ENCODE data around the gene ZNF581.

The ZNF581 gene

DNA sequence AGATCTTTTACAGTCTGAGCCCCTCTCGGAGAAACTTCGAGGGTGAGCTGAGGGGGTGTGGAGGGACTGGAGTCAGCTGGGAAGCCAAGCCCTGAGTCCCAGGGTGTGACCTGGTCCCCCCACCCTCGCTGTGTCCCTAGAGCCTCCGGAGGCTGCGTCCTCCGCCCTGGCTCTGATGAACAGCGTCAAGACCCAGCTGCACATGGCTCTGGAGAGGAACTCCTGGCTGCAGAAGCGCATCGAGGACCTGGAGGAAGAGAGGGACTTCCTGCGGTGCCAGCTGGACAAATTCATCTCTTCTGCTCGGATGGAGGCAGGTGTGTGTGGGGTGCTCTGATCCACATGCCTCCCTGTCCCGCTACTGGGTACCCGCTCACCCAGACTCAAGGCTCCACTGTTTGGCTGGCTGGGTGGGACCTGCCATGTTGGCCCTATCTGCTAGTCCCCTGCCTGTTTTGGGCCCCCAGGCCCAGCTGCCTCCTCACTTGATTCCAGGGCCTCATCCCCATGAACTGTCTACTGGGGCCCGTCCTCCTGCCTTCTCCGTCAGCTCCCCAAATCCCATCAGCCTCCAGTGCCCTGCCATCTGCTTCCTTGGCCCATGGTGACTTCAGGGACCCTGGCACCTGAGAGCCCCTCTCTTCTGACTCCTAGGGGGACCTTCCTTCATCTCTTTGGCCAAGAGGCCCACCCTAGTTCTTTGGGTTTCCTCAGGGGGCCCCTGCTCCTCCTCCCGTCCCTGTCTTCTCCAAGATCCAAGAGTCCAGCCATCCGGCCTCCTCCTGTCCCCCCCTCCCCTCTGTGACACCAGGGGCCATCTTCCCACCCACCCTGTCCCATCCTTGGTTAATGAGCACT is 6.0 kb downstream of the ZNF581 start:
- Histone ChIP-seq H3K4me3 (ENCODE audit: low read length) (peak overlapping the region; percentile 82), H3K9ac (ENCODE audit: low read length) (no peak overlapping the region), H3K27me3 (ENCODE audit: control insufficient read depth, insufficient read depth, low read length) (no peaks in the 10 kb centered on the region), H3K4me1 (ENCODE audit: control insufficient read depth, insufficient read depth, low read length) (peaks cover 14% of the 10 kb centered on the region), H3K36me3 (ENCODE audit: control insufficient read depth, insufficient read depth, low read length) (no peaks in the 10 kb centered on the region), H3K27ac (ENCODE audit: low read depth, low read length) (peak overlapping the region; percentile 79)

DNA sequence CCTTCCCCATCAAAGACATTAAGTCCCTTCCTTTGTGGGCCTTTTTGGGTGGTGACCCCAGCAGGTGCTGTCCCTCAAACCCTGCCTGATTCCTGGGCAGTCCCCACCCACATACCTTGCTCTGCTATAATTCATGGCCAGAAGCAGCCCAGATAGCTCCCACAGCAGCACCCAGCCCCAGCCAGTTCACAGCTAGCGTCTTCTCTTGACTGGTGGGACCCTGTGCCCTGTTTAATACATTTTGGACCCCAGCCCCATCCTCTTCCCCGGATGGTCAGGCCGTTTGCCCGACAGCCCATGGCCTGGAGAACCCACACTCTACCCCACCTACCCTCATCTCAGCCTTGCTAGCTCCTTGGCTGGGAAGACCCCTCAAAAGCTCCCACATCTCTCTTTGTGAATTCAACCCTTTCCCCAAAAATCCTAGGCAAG is 6.7 kb downstream of the ZNF581 start:
- Histone ChIP-seq H3K27ac (ENCODE audit: low read depth, low read length) (no peak overlapping the region), H3K27me3 (ENCODE audit: control insufficient read depth, insufficient read depth, low read length) (no peaks in the 10 kb centered on the region), H3K4me1 (ENCODE audit: control insufficient read depth, insufficient read depth, low read length) (peaks cover 13% of the 10 kb centered on the region), H3K9ac (ENCODE audit: low read length) (no peak overlapping the region), H3K36me3 (ENCODE audit: control insufficient read depth, insufficient read depth, low read length) (no peaks in the 10 kb centered on the region), H3K4me3 (ENCODE audit: low read length) (no peak overlapping the region)

DNA sequence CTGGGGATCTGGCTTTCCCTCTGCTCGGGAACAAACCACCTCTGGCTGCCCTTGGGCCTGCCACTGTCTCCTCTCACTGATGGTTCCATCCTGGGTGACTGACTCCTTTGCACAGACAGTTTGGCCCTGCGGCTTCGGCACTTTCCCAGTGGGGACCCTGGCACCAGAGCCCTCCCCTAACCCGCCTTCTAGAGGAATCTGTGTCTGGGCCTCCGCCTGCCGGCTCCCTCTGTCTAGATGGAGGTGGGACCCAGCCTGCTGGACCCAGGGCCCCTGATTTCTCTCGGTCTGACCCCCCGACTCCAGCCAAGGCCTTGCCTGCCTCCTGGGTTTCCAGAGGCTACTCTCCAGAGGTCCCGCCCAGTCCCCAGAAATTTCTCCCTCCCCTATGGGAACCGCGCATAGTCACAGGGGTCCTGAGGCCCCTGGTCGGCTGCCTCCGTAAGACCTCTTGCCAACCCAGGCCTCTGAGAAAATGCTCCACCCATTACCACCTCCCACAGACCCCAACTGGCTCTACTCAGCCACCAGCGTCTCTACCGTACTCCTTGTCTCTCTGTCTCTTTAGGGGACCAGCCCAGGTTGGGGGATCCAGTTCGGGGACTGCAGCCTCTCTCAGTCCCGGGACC is 7.3 kb downstream of the ZNF581 start:
- no peaks in the 10 kb centered on the region for H3K27me3 ChIP-seq (ENCODE audit: control insufficient read depth, insufficient read depth, low read length)
- H3K4me1 ChIP-seq (ENCODE audit: control insufficient read depth, insufficient read depth, low read length), result peaks cover 15% of the 10 kb centered on the region
- no peak overlapping the region for H3K27ac ChIP-seq (ENCODE audit: low read depth, low read length)
- no peaks in the 10 kb centered on the region for H3K36me3 ChIP-seq (ENCODE audit: control insufficient read depth, insufficient read depth, low read length)
- H3K9ac ChIP-seq (ENCODE audit: low read length), result no peak overlapping the region
- no peak overlapping the region for H3K4me3 ChIP-seq (ENCODE audit: low read length)

DNA sequence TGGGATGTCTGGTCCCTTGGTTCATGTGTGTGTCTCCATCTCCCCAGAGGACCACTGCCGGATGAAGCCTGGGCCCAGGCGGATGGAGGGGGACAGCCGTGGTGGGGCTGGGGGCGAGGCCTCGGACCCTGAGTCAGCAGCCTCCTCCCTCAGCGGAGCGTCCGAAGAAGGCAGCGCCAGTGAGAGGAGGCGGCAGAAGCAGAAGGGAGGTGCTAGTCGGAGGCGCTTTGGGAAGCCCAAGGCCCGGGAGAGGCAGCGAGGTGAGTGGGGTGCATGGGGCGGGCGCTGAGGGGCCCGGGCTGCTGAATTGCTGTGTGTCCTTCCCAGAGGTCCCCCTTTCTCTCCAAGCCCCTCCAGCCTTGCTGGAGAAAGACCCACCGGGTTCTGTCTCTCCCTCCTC is 7.8 kb downstream of the ZNF581 start:
- Histone ChIP-seq H3K4me3 (ENCODE audit: low read length) (no peak overlapping the region), H3K36me3 (ENCODE audit: control insufficient read depth, insufficient read depth, low read length) (no peaks in the 10 kb centered on the region), H3K9ac (ENCODE audit: low read length) (no peak overlapping the region)

DNA sequence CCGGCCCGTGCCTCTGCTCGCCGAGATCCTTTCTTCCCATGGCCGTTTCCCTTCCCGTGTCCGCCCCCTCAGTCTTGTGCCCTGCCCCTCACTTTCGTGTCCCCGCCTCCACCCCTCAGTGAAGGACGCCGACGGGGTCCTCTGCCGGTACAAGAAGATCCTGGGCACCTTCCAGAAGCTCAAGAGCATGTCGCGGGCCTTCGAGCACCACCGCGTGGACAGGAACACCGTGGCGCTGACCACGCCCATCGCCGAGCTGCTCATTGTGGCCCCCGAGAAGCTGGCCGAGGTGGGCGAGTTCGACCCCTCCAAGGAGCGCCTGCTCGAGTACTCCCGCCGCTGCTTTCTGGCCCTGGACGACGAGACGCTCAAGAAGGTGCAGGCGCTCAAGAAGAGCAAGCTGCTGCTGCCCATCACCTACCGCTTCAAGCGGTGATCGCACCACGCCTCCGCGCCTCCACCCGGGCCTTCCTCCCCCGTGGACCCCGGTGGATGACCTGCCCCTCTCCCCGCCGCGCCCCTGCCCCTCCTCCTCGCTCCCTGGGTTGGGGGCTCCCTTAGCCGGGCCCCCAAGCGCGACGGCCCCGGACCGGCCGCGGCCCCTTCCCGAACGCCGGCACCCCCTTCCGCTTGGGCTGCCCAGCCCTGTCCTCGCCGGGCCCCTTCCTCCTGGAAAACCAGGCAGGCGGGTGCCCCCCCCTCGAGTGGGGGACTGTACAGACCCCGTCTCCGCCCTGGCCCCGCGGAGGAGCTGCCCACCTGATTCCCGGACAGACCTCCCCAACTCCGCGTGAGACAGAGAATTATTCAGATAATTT is 9.1 kb downstream of the ZNF581 start:
- Histone ChIP-seq H3K27ac (ENCODE audit: low read depth, low read length) (no peak overlapping the region), H3K27me3 (ENCODE audit: control insufficient read depth, insufficient read depth, low read length) (no peaks in the 10 kb centered on the region), H3K4me1 (ENCODE audit: control insufficient read depth, insufficient read depth, low read length) (peaks cover 28% of the 10 kb centered on the region), H3K9ac (ENCODE audit: low read length) (no peak overlapping the region), H3K4me3 (ENCODE audit: low read length) (no peak overlapping the region), H3K36me3 (ENCODE audit: control insufficient read depth, insufficient read depth, low read length) (no peaks in the 10 kb centered on the region)

More for the DNA sequence above, 7.8 kb downstream of the ZNF581 start:
- Histone ChIP-seq H3K27ac (ENCODE audit: low read depth, low read length) (no peak overlapping the region), H3K4me1 (ENCODE audit: control insufficient read depth, insufficient read depth, low read length) (peaks cover 20% of the 10 kb centered on the region), H3K27me3 (ENCODE audit: control insufficient read depth, insufficient read depth, low read length) (no peaks in the 10 kb centered on the region)

DNA sequence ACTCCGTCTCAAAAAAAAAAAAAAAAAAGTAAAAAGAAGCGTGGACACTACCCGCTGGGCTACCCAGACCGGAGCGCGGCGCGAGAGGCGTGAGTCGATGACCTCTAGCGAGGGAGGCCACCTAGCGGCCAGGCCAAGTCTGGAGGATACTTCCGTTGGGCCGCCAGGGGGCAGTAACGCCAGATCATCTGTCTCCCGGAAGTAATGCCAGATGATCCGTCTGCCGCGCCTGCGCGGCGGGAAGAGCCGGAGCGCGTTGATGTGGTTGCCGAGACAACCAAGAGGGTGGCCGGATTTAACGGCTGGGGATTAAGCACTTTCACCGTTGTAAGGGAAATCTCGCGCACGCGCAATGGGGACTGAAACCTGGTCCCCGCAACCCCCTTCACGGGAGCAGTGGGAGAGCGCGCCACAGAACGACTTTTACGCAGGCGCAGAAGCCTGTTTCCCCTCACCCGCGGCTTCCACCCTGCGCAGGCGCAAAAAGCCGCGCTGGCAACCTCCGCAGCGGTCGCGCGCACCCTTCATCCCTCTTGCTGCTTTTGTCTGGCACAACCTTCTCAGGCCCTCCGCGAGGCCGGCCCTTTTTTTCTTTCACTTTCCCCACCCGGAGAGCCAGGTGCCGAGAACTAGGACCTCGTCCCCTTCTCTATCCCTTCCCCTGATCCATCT is 10.3 kb downstream of the ZNF581 start:
- Histone ChIP-seq H3K9ac (ENCODE audit: low read length) (peak overlapping the region; percentile 100), H3K4me1 (ENCODE audit: control insufficient read depth, insufficient read depth, low read length) (peaks cover 26% of the 10 kb centered on the region)

DNA sequence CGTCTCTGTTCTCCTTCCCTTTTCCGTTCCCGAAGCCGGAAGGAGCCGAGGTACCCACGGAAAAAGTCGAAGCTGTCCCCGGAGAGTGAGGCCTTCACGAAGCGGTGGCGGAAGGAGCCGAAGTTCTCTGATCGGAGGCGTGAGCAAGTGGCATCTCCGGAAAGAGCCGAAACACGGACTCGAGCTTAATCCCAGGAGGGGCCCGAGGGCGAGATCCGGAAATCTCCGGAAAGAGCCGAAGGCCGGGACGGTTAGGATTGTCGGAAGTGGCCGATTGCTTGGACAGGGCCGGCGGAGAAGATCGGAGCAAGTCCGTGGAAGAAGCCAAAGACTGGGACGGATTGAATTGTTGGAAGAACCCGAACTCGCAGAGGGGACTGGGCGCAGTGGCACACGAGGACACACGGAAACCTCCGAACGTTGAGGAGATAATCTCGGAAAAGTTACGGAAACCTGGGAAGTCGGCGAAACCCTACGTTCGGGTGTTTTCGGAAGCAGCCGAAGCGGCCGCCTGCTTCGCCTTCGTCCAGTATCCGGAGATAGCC is 10.9 kb downstream of the ZNF581 start:
- Histone ChIP-seq H3K27me3 (ENCODE audit: control insufficient read depth, insufficient read depth, low read length) (no peaks in the 10 kb centered on the region), H3K9ac (ENCODE audit: low read length) (peak overlapping the region; percentile 100), H3K27ac (ENCODE audit: low read depth, low read length) (peak overlapping the region; percentile 99), H3K36me3 (ENCODE audit: control insufficient read depth, insufficient read depth, low read length) (no peaks in the 10 kb centered on the region), H3K4me3 (ENCODE audit: low read length) (peak overlapping the region; percentile 84), H3K4me1 (ENCODE audit: control insufficient read depth, insufficient read depth, low read length) (peaks cover 21% of the 10 kb centered on the region)

More for the DNA sequence above, 10.3 kb downstream of the ZNF581 start:
- no peaks in the 10 kb centered on the region for H3K36me3 ChIP-seq (ENCODE audit: control insufficient read depth, insufficient read depth, low read length)
- no peaks in the 10 kb centered on the region for H3K27me3 ChIP-seq (ENCODE audit: control insufficient read depth, insufficient read depth, low read length)
- H3K27ac ChIP-seq (ENCODE audit: low read depth, low read length), result peak overlapping the region; percentile 99
- H3K4me3 ChIP-seq (ENCODE audit: low read length), result peak overlapping the region; percentile 84

DNA sequence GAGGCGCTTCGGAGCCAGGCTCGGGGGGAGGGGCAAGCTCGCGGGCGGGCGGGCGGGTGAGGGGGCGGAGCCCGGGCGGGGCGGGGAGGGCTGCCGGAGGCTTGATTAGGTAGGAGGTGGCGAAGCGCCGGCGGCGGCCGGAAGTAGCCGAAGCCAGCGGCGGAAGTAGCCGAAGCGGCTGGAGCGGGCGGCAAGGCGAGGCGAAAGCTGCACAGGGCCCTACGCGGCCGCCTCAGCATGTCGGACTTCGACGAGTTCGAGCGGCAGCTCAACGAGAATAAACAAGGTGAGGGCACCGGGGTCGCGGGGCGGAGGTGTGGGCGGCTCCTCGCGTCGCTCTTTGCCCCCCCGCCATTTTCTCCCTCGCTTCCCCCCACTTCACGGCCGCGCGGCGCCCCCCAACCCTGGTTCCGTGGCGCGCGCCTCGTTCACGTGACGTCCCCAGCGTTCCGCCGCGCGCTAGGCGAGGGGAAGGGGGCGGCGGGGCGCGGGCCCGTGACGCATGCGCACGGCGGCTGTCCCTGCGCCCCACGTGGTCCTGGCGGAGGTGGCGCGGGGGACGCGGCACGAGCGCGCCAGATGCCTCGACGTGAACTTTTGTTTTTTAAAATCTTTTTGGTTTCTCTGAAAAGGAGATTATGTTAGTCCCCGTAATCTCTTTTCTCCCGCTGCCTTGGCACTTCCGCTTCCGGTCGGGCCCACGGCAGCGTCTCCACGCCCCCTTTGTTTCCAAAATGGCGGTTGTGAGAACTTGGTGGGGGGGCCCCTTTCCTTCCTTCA is 11.6 kb downstream of the ZNF581 start, which contains the start of gene U2AF2:
Gene U2AF2, plus strand, starts transcription at position 168 of the 780 bp plus-strand sequence. Its CDS starts 70 bp downstream, at position 238.
- peaks cover 4% of the 10 kb centered on the region for H3K36me3 ChIP-seq (ENCODE audit: control insufficient read depth, insufficient read depth, low read length)
- H3K9ac ChIP-seq (ENCODE audit: low read length), result peak within 1 kb of the TSS; percentile 100
- H3K4me1 ChIP-seq (ENCODE audit: control insufficient read depth, insufficient read depth, low read length), result peaks cover 21% of the 10 kb centered on the region
- H3K4me3 ChIP-seq (ENCODE audit: low read length), result peak within 1 kb of the TSS; percentile 84
- H3K27ac ChIP-seq (ENCODE audit: low read depth, low read length), result peak within 1 kb of the TSS; percentile 99
- no peaks in the 10 kb centered on the region for H3K27me3 ChIP-seq (ENCODE audit: control insufficient read depth, insufficient read depth, low read length)

DNA sequence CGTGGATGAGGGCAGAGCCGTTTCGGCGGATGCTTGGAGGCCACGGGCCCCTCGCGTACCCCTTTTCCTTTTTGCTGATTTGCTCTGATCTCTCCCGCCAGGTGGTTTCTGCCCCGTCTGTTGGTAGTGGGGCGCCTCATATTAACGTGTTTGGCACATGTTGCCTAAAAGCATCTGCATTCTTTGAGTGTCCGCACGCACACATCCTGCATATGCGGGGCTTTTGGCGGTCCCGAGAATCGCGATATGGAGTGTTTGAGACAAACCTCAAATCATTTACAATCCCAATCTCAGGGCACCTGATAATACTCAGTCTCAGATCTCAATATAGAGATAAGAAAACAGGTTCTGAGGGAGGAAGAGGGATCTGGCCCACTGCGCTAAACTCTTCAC is 12.2 kb downstream of the ZNF581 start:
- Histone ChIP-seq H3K36me3 (ENCODE audit: control insufficient read depth, insufficient read depth, low read length) (peaks cover 4% of the 10 kb centered on the region), H3K27ac (ENCODE audit: low read depth, low read length) (peak overlapping the region; percentile 98), H3K27me3 (ENCODE audit: control insufficient read depth, insufficient read depth, low read length) (no peaks in the 10 kb centered on the region), H3K9ac (ENCODE audit: low read length) (peak overlapping the region; percentile 35), H3K4me3 (ENCODE audit: low read length) (peak overlapping the region; percentile 80), H3K4me1 (ENCODE audit: control insufficient read depth, insufficient read depth, low read length) (peaks cover 21% of the 10 kb centered on the region)

DNA sequence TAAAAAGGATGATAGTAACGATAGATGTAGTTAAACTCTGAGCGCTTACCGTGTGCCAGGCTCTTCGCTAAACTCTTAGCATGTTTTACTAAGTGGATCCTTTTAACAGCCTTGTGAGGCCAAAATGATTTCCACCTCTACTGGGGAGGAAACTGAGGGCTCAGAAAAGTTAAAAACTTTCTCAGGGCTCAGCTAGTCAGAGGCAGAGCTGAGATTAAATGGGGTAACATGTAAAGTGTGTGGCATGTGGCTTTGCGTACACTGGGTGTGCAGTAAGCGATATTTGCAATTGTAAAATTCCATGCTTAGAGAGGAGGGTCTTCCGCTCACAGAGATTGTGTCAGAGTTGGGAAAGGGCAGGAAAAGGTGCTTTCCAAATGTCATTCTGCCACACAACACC is 13.1 kb downstream of the ZNF581 start:
- H3K4me1 ChIP-seq (ENCODE audit: control insufficient read depth, insufficient read depth, low read length), result peaks cover 21% of the 10 kb centered on the region

More for the DNA sequence above, 13.1 kb downstream of the ZNF581 start:
- H3K4me3 ChIP-seq (ENCODE audit: low read length), result peak overlapping the region; percentile 80
- H3K27ac ChIP-seq (ENCODE audit: low read depth, low read length), result no peak overlapping the region
- no peaks in the 10 kb centered on the region for H3K27me3 ChIP-seq (ENCODE audit: control insufficient read depth, insufficient read depth, low read length)
- H3K9ac ChIP-seq (ENCODE audit: low read length), result no peak overlapping the region
- peaks cover 11% of the 10 kb centered on the region for H3K36me3 ChIP-seq (ENCODE audit: control insufficient read depth, insufficient read depth, low read length)
